NCI-H2227 treated with DMSO at 0.1 percent for 48 hours (cell line): ENCODE data around the gene MASP1.

Experiments
- DNase-seq: peaks from one replicate; lab custom pipeline; 2025; lab: John Stamatoyannopoulos, UW

Gene MASP1

DNA sequence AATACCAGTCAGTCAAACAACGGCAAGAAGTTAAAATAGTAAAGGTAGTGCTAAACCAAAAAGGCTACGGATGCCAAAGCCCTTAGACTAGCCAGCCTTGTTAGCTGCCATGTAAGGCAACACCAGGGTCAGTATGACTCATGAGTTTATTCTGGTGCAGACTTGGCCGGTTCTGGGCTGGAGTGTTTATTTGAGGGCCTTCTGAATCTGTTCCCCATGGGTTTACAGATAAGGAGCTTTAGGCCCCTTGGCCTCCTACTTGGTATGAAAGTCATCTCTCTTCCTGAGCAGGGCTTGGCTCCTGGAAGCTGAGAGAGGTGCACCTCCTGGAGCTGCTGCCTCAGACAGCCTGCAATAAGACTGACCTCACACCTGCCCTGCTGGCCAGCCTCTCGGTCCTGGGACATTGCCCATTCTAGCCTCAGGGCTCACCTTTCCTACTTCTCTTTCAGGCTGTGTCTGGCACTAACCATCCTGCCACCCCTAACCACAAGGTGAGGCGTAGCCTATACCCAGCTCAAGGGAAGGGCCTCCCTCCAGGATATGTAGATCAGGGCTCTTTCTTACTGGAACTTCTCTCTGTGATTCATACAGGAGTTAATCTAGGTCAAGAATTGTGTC lies 104.6 kb downstream of the MASP1 start:
- no peak for DNase-seq

- DNase-seq = no peak
Measured at GRCh38 chr3:187186375-187186774, 105.2 kb downstream of the MASP1 start.

DNA sequence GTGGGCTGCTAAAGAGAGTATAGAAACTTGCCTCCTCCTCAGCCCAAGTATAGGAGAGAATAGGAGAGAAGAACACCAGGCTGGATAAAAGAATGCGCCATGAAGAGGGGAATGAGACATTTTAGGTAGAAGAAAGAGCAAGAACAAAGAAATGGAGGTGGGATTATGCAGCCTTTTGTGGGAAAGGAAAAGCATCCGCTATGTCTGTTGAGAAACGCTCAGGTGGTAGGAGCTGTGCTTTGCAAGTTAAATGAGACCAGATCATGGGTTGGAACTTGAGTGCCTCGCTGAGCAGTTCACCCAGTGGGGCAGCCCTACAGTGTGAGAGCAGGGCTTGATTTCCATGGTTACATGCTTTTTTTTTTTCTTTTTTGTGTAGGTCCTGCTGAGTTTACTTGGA lies 105.8 kb downstream of the MASP1 start:
- DNase-seq = no peak
